HepG2 (cell line): ENCODE measurements around the gene TSSK2. TPM values are rescaled to one million over a fixed set of nuclear protein-coding genes. Genes with fewer than 3 reads are reported as not detected.

Experiments used
- ATAC-seq: fragments of 200-7000 bp; cut with Tn5 transposase; 3 replicates; pipeline ENCODE4 v1.9.1; 2020; ENCODE audit warnings: mild to moderate bottlenecking, moderate library complexity
- BruUV-seq: library from RNA; stranded (reverse); fragments of 400-500 nt; replicated peaks from 2 replicates; lab custom pipeline; 2021; lab: Mats Ljungman, UMichigan
- CTCF ChIA-PET: fragments of 300-600 bp; formaldehyde crosslinking; extraction: SDS; loops from one replicate; lab custom pipeline; 2021; ENCODE audit warnings: low total read pairs, inconsistent platforms, low intra/inter-chr PET ratio; lab: Yijun Ruan, JAX
- POLR2A ChIA-PET: fragments of 350-600 bp; sonication (Branson Sonifier 250); formaldehyde crosslinking; loops from one replicate; lab custom pipeline; 2020; ENCODE audit warnings: antibody characterized with exemption, inconsistent platforms; lab: Yijun Ruan, JAX
- DNase-seq: peaks from one replicate; pipeline ENCODE4 v3.0.0-alpha.2; 2015; ENCODE audit warnings: low spot score
- FAIRE-seq: peaks from 3 replicates; lab custom pipeline; 2011; peaks lifted over from hg19 to GRCh38; lab: Jason Lieb, UNC
- H2AFZ ChIP-seq: one replicate; pipeline ENCODE4 v1.6.1; 2011; ENCODE audit warnings: low read length, inconsistent platforms
- H3K27ac ChIP-seq: fragments of 300-600 bp; 3 replicates; pipeline ENCODE4 v1.8.0; 2011; ENCODE audit warnings: mixed run types, mild to moderate bottlenecking, mixed read lengths, low read length, inconsistent platforms; ENCODE audit not compliant: insufficient read depth; ENCODE audit errors: extremely low read length
- H3K27me3 ChIP-seq, 2 experiments: fragments of 200-600 bp in 1 of 2; 2 replicates in 1 of 2; 3 replicates in 1 of 2; pipeline versions ENCODE4 v1.6.0 to v1.8.0; 2011; ENCODE audit warnings: low read length in 2 of 2, mild to moderate bottlenecking in 2 of 2, moderate library complexity in 2 of 2, inconsistent platforms in 1 of 2; ENCODE audit not compliant: insufficient read depth in 2 of 2, control insufficient read depth in 1 of 2
- H3K36me3 ChIP-seq, 2 experiments: fragments of 200-600 bp in 1 of 2; replicated peaks in 1 of 2; 2 replicates in 1 of 2; 3 replicates in 1 of 2; pipeline versions ENCODE4 v1.5.1 to v1.8.0; 2011; ENCODE audit warnings: low read length in 2 of 2, inconsistent platforms in 1 of 2; ENCODE audit not compliant: insufficient read depth in 2 of 2, control insufficient read depth in 1 of 2
- H3K4me1 ChIP-seq: 2 replicates; pipeline ENCODE4 v1.5.1; 2012; ENCODE audit warnings: low read length, inconsistent platforms; ENCODE audit not compliant: insufficient read depth
- H3K4me2 ChIP-seq: 2 replicates; pipeline ENCODE4 v1.6.0; 2011; ENCODE audit warnings: low read depth, low read length, inconsistent platforms
- H3K4me3 ChIP-seq, 3 experiments: fragments of 200-600 bp in 1 of 3; sonication (generic), shearing (Covaris generic) in 1 of 3; replicated peaks in 1 of 3; 2 replicates each; pipeline ENCODE4 v1.5.1; 2011 to 2016; ENCODE audit warnings: low read length in 3 of 3, inconsistent platforms in 2 of 3, low read depth in 2 of 3, mild to moderate bottlenecking in 2 of 3, control low read depth in 1 of 3, mixed read lengths in 1 of 3; ENCODE audit not compliant: insufficient read depth in 1 of 3
- H3K79me2 ChIP-seq: one replicate; pipeline ENCODE4 v1.6.1; 2011; ENCODE audit warnings: low read length, inconsistent platforms; ENCODE audit not compliant: insufficient read depth
- H3K9ac ChIP-seq: 2 replicates; pipeline ENCODE4 v1.6.0; 2011; ENCODE audit warnings: mild to moderate bottlenecking, low read depth, low read length, inconsistent platforms; ENCODE audit not compliant: insufficient read depth
- H3K9me3 ChIP-seq: 2 replicates; pipeline ENCODE4 v1.5.1; 2012; ENCODE audit warnings: mild to moderate bottlenecking, low read length
- H4K20me1 ChIP-seq: 2 replicates; pipeline ENCODE4 v1.6.0; 2011; ENCODE audit warnings: inconsistent platforms, mild to moderate bottlenecking, low read length, moderate library complexity; ENCODE audit not compliant: insufficient read depth
- ONECUT2 ChIP-seq: sonication (generic); formaldehyde crosslinking; IDR thresholded peaks from 2 replicates; pipeline ENCODE4 v1.4.0; 2020; ENCODE audit warnings: missing genetic modification reagents
- STAG1 ChIP-seq: sonication (generic); formaldehyde crosslinking; IDR thresholded peaks from 2 replicates; pipeline ENCODE4 v1.4.0; 2020; ENCODE audit warnings: missing genetic modification reagents
- SUZ12 ChIP-seq: fragments of 150-350 bp; IDR thresholded peaks from 2 replicates; pipeline ENCODE4 v1.6.1; 2014; ENCODE audit warnings: low read depth, low read length
- WGBS: methylation state at CpG from one replicate; pipeline ENCODE4 v1.1.6; 2017; ENCODE audit warnings: low lambda C conversion rate; 5-methylcytosine and 5-hydroxymethylcytosine counted together
- in situ Hi-C: cut with HindIII; loops from 2 replicates; pipeline ENCODE4 v1.10.0; 2017; ENCODE audit warnings: low pct_unique_long_range_greater_than_20kb; ENCODE audit not compliant: extremely low pct_ligation_motif_present
- intact Hi-C: fragments of 100-400 bp; cut with micrococcal nuclease; formaldehyde crosslinking; loops from one replicate; pipeline ENCODE4 v1.10.0; 2022; ENCODE audit not compliant: unreplicated experiment
- polyA plus RNA-seq, 8 experiments: library from polyadenylated mRNA; depleted of rRNA in 3 of 8; stranded (reverse) in 7 of 8; unstranded in 1 of 8; fragments of >200 nt; fragmentation: Illumina TruSeq in 4 of 8; extraction: Trizol in 4 of 8; gene quantifications; 2 replicates each; pipeline versions ENCODE4 v1.2.1 to v1.2.3, GENCODE V29; 2011 to 2016; ENCODE audit warnings: low read depth in 4 of 8, missing spikeins in 1 of 8, mixed read lengths in 1 of 8; ENCODE audit not compliant: insufficient read depth in 1 of 8
- total RNA-seq, 5 experiments: library from RNA; depleted of rRNA; stranded (reverse); fragments of >200 nt; fragmentation: Illumina TruSeq; extraction: Trizol; gene quantifications; 2 replicates each; pipeline ENCODE4 v1.2.3, GENCODE V29; 2016; ENCODE audit warnings: low read depth in 1 of 5
- TF ChIP-seq, protein P1 (sequence below): sonication (generic); formaldehyde crosslinking; IDR thresholded peaks from 2 replicates; pipeline ENCODE4 v1.5.0; 2020; ENCODE audit warnings: mild to moderate bottlenecking, missing genetic modification reagents, moderate library complexity
- TF ChIP-seq, protein P2 (sequence below): IDR thresholded peaks from 2 replicates; pipeline ENCODE4 v1.6.1; 2016; ENCODE audit warnings: missing genetic modification reagents, missing compliant biosample characterization
- TF ChIP-seq, protein P3 (sequence below): sonication (generic); formaldehyde crosslinking; IDR thresholded peaks from 2 replicates; pipeline ENCODE4 v1.8.1; 2023; ENCODE audit warnings: missing genetic modification reagents, inconsistent platforms, borderline replicate concordance
- TF ChIP-seq, protein P4 (sequence below): IDR thresholded peaks from 2 replicates; pipeline ENCODE4 v1.6.1; 2016; ENCODE audit warnings: mild to moderate bottlenecking, missing biosample characterization, missing genetic modification reagents

The TSSK2 gene
- total and polyA plus RNA-seq, 2 of the 13 experiments (the other 11 are each of a cell fraction or from before 2014, with no cell fraction given) = not detected

DNA sequence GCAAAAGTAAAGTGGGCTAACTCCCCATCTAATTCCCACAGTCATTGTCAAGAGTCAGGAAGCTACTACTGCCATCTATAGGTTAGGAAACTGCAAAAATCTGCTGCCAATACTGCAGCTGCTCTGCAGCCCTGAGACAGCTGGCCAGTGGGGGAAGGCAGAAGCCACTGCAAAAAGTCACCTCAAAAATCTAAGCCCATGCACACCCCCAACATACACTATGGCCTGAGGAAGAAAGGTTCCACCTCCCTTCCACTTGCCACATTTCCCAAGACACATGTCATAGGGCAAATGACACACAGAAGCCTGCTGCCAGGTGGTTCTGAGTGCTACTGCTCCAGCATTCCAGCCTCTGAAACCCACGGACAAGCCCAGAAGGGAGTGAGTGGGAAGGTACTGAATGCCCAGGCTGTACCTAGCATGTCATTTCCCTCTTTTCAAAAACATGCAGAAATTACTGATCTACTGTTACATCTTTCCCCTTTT, 45.8 kb upstream of the TSSK2 start:
- FAIRE-seq = peak; percentile 67
- ATAC-seq = peak; percentile 83
- Histone ChIP-seq H2AFZ (no peak overlapping the region), H3K4me1 (peaks cover 14% of the 10 kb centered on the region), H3K27me3 (no peaks in the 10 kb centered on the region; a peak in 1 of 5 replicates), H3K4me2 (no peak overlapping the region), H3K79me2 (no peaks in the 10 kb centered on the region), H3K27ac (no peak overlapping the region), H4K20me1 (0 out of 2 replicates have a peak, but pooled peaks cover 4% of the 10 kb centered on the region), H3K36me3 (peaks cover 8 to 28% of the 10 kb centered on the region in 2 experiments), H3K9me3 (no peaks in the 10 kb centered on the region), H3K4me3 (no peak overlapping the region), H3K9ac (no peak overlapping the region)
- BruUV-seq = no TSS peak
- 93% methylated on average over 1 of the region's 1 CpG for whole genome bisulfite sequencing
- intact Hi-C loops = no loop called here
- ChIA-PET POLR2A (no interaction called here), CTCF (no interaction called here)
- TF ChIP-seq ONECUT2 (CRISPR knock-in tag) (no peak), SUZ12 (no peak), STAG1 (CRISPR knock-in tag) (peak; percentile 14; the same call in 1 of the 2 replicates)
- TF ChIP-seq, protein P1, sequence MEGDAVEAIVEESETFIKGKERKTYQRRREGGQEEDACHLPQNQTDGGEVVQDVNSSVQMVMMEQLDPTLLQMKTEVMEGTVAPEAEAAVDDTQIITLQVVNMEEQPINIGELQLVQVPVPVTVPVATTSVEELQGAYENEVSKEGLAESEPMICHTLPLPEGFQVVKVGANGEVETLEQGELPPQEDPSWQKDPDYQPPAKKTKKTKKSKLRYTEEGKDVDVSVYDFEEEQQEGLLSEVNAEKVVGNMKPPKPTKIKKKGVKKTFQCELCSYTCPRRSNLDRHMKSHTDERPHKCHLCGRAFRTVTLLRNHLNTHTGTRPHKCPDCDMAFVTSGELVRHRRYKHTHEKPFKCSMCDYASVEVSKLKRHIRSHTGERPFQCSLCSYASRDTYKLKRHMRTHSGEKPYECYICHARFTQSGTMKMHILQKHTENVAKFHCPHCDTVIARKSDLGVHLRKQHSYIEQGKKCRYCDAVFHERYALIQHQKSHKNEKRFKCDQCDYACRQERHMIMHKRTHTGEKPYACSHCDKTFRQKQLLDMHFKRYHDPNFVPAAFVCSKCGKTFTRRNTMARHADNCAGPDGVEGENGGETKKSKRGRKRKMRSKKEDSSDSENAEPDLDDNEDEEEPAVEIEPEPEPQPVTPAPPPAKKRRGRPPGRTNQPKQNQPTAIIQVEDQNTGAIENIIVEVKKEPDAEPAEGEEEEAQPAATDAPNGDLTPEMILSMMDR (CRISPR knock-in tag) = peak; percentile 60
- TF ChIP-seq, protein P2, sequence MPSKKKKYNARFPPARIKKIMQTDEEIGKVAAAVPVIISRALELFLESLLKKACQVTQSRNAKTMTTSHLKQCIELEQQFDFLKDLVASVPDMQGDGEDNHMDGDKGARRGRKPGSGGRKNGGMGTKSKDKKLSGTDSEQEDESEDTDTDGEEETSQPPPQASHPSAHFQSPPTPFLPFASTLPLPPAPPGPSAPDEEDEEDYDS (CRISPR knock-in tag) = no peak
- TF ChIP-seq, protein P3, sequence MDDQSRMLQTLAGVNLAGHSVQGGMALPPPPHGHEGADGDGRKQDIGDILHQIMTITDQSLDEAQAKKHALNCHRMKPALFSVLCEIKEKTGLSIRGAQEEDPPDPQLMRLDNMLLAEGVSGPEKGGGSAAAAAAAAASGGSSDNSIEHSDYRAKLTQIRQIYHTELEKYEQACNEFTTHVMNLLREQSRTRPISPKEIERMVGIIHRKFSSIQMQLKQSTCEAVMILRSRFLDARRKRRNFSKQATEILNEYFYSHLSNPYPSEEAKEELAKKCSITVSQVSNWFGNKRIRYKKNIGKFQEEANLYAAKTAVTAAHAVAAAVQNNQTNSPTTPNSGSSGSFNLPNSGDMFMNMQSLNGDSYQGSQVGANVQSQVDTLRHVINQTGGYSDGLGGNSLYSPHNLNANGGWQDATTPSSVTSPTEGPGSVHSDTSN (CRISPR knock-in tag) = no peak
- TF ChIP-seq, protein P4, sequence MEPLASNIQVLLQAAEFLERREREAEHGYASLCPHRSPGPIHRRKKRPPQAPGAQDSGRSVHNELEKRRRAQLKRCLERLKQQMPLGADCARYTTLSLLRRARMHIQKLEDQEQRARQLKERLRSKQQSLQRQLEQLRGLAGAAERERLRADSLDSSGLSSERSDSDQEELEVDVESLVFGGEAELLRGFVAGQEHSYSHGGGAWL (CRISPR knock-in tag) = no peak
- DNase-seq = peak; percentile 26
- in situ Hi-C loops = no loop called here
